ENCODE data around the gene EFCC1.
"Not testable (repeated sequence)": the region's sequence is repeated elsewhere in the genome, so short reads cannot be mapped to it uniquely, and the experiment has no call there.

The EFCC1 gene

DNA sequence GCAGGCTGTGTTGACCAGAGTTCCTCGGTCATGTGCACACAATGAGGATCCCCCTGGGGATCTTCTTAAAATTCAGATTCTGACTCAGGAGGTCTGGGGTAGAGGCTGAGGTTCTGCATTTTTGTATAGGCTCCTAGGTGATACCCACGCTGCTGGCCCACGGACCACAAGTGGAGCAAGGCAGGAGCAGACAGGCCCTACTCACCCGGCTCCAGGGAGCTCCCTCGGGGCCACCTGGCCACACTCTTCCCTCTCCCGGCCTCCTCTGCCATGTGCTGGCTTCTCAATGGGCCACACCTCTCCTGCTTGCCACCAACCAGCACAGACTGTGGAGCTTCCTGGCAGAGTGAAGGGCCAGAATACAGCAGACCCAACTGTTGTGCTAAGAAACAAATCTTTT is 83.4 kb downstream of the EFCC1 start:
- intact Hi-C loops (cut with DNase I; ENCODE audit: low total_unique reads): no loop called here
- no peaks in the 10 kb centered on the region for H3K36me3 ChIP-seq
- H3K4me1 ChIP-seq: peaks cover 4 to 14% (median 11%) of the 10 kb centered on the region in 4 donors
- H3K4me3 ChIP-seq: no peak overlapping the region
- TF ChIP-seq, protein P1, sequence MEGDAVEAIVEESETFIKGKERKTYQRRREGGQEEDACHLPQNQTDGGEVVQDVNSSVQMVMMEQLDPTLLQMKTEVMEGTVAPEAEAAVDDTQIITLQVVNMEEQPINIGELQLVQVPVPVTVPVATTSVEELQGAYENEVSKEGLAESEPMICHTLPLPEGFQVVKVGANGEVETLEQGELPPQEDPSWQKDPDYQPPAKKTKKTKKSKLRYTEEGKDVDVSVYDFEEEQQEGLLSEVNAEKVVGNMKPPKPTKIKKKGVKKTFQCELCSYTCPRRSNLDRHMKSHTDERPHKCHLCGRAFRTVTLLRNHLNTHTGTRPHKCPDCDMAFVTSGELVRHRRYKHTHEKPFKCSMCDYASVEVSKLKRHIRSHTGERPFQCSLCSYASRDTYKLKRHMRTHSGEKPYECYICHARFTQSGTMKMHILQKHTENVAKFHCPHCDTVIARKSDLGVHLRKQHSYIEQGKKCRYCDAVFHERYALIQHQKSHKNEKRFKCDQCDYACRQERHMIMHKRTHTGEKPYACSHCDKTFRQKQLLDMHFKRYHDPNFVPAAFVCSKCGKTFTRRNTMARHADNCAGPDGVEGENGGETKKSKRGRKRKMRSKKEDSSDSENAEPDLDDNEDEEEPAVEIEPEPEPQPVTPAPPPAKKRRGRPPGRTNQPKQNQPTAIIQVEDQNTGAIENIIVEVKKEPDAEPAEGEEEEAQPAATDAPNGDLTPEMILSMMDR (IDR thresholded peaks at IDR 0.05): no peak
- no peak overlapping the region for H3K27ac ChIP-seq
- H3K9me3 ChIP-seq: no peaks in the 10 kb centered on the region
- no peaks in the 10 kb centered on the region for H3K27me3 ChIP-seq
- no peak for DNase-seq

DNA sequence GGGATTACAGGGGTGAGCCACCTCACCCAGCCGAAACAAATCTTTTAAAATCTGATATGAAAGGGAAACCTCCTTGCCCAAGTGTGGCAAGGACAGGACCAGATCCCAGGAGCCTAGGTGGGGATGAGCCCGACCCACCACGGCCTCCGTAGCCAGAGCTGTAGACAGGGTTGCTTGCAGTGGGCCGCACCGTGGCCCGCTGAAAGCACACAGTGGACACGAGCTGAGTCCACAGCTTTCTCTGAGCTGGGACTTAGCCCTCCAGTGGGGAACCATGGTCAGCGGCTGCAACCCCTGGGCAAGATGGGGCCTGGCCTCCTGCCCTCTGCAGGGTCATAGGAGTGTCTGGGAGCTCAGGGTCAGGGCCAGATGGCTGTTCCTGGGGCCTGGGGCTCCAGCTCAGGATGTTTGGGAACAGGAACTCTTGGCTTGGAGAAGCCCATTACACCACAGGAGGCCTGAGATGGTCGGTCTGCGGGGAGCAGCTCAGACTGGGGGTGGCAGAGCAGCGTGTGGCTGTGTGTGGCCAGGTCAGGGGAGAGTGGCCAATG is 84.1 kb downstream of the EFCC1 start:
- TF ChIP-seq, protein P1 (IDR thresholded peaks at IDR 0.05): no peak
- no peak for DNase-seq
- Histone ChIP-seq H3K4me1 (peaks cover 4 to 14% (median 11%) of the 10 kb centered on the region in 4 donors), H3K27ac (no peak overlapping the region), H3K4me3 (no peak overlapping the region), H3K36me3 (no peaks in the 10 kb centered on the region), H3K27me3 (no peaks in the 10 kb centered on the region), H3K9me3 (no peaks in the 10 kb centered on the region)
- intact Hi-C loops (cut with DNase I; ENCODE audit: low total_unique reads): no loop called here

DNA sequence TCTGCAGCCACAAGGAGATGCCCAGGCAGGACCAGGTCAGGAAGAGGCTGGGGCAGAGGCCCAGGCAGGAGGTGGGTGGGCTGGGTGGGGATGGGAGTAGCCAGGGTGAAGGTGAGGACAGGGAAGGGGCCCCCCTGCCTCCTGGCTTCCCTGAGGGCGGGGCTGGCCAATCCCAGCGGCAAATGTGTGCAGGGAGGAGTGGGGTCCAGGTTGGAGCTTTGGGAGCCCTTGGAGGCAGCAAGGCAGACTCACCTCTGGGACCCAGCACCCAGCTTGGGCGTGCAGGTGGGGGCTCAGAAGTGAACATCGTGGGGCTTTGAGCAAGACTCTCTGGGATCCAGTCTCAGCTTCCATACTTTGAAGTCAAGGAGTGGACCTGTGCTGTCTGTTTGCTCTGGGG is 84.7 kb downstream of the EFCC1 start:
- TF ChIP-seq, protein P1 (IDR thresholded peaks at IDR 0.05): no peak
- H3K9me3 ChIP-seq: no peaks in the 10 kb centered on the region
- H3K4me3 ChIP-seq: no peak overlapping the region
- H3K27me3 ChIP-seq: no peaks in the 10 kb centered on the region
- no peaks in the 10 kb centered on the region for H3K36me3 ChIP-seq
- intact Hi-C loops (cut with DNase I; ENCODE audit: low total_unique reads): no loop called here
- no peak for DNase-seq
- peak overlapping the region; percentile 59 to 71 for H3K27ac ChIP-seq
- peaks cover 4 to 14% (median 11%) of the 10 kb centered on the region in 4 donors for H3K4me1 ChIP-seq

GRCh38 chr3:129087138-129087702 is 86.1 kb downstream of the EFCC1 start:
- peak overlapping the region; percentile 59 to 71 for H3K27ac ChIP-seq
- intact Hi-C loops (cut with DNase I; ENCODE audit: low total_unique reads): no loop called here
- DNase-seq: peak; percentile 45 to 78

GRCh38 chr3:129087904-129088303 is 86.8 kb downstream of the EFCC1 start:
- peak in 1 of 2 donors; percentile 72 for DNase-seq
- H3K27me3 ChIP-seq; H3K9me3 ChIP-seq; intact Hi-C loops (cut with DNase I; ENCODE audit: low total_unique reads): not testable (repeated sequence)
- H3K36me3 ChIP-seq: peaks cover 1 to 19% (median 5%) of the 10 kb centered on the region in 3 donors
- peak overlapping the region in 1 of 2 donors; percentile 31 for H3K4me3 ChIP-seq
- peak overlapping the region; percentile 41 to 71 for H3K27ac ChIP-seq
- H3K4me1 ChIP-seq: peaks cover 4 to 14% (median 11%) of the 10 kb centered on the region in 4 donors

More at GRCh38 chr3:129087138-129087702, 86.1 kb downstream of the EFCC1 start:
- Histone ChIP-seq H3K4me1 (peaks cover 4 to 14% (median 11%) of the 10 kb centered on the region in 4 donors), H3K27me3 (no peaks in the 10 kb centered on the region), H3K9me3 (no peaks in the 10 kb centered on the region), H3K4me3 (no peak overlapping the region), H3K36me3 (peaks cover 0 to 12% (median 2%) of the 10 kb centered on the region in 3 donors)
- TF ChIP-seq, protein P1 (IDR thresholded peaks at IDR 0.05): no peak

- Histone ChIP-seq H3K4me1 (peaks cover 4 to 14% (median 11%) of the 10 kb centered on the region in 4 donors), H3K36me3 (peaks cover 5 to 23% (median 9%) of the 10 kb centered on the region in 3 donors)
- intact Hi-C loops (cut with DNase I; ENCODE audit: low total_unique reads); DNase-seq; H3K27ac ChIP-seq; H3K27me3 ChIP-seq; H3K9me3 ChIP-seq; H3K4me3 ChIP-seq: not testable (repeated sequence)
Observed at GRCh38 chr3:129088312-129088711, 87.2 kb downstream of the EFCC1 start.
